ENCODE data around the gene MAGEA9B.
"Not testable (repeated sequence)": the region's sequence is repeated elsewhere in the genome, so short reads cannot be mapped to it uniquely, and the experiment has no call there.

DNA sequence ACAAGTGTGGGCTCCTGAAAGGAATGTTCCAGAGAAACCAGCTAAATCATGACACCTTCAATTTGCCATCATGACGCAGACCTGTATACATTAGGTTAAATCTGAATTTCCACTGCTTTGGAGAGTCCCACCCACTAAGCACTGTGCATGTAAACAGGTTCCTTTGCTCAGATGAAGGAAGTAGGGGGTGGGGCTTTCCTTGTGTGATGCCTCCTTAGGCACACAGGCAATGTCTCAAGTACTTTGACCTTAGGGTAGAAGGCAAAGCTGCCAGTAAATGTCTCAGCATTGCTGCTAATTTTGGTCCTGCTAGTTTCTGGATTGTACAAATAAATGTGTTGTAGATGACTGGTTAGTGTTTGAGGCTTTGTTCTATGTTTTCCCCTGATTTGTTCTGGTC, 40.3 kb downstream of the MAGEA9B start:
- TF ChIP-seq, protein P1, sequence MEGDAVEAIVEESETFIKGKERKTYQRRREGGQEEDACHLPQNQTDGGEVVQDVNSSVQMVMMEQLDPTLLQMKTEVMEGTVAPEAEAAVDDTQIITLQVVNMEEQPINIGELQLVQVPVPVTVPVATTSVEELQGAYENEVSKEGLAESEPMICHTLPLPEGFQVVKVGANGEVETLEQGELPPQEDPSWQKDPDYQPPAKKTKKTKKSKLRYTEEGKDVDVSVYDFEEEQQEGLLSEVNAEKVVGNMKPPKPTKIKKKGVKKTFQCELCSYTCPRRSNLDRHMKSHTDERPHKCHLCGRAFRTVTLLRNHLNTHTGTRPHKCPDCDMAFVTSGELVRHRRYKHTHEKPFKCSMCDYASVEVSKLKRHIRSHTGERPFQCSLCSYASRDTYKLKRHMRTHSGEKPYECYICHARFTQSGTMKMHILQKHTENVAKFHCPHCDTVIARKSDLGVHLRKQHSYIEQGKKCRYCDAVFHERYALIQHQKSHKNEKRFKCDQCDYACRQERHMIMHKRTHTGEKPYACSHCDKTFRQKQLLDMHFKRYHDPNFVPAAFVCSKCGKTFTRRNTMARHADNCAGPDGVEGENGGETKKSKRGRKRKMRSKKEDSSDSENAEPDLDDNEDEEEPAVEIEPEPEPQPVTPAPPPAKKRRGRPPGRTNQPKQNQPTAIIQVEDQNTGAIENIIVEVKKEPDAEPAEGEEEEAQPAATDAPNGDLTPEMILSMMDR (IDR thresholded peaks at IDR 0.05) = not testable (repeated sequence)
- not testable (repeated sequence) for TF ChIP-seq POLR2AphosphoS5, POLR2A, EP300 (IDR thresholded peaks at IDR 0.05)
